Colonic mucosa (tissue), 4 donors: Measurements from ENCODE around the gene PHYHIPL. TPM values are rescaled to one million over a fixed set of nuclear protein-coding genes. Genes with fewer than 3 reads are reported as not detected.

Experiments
- DNase-seq: peaks from one replicate; pipeline ENCODE4 v3.0.0-alpha.2; 2020
- H3K27ac ChIP-seq: fragments of 200-600 bp; one replicate; pipeline ENCODE4 v1.8.0; 2021
- H3K27me3 ChIP-seq: fragments of 200-600 bp; one replicate; pipeline ENCODE4 v1.8.0; 2021
- H3K36me3 ChIP-seq: fragments of 200-600 bp; one replicate; pipeline ENCODE4 v1.8.0; 2021
- H3K4me1 ChIP-seq: fragments of 200-600 bp; one replicate; pipeline ENCODE4 v1.8.0; 2021; ENCODE audit warnings: mild to moderate bottlenecking
- H3K4me3 ChIP-seq: fragments of 200-600 bp; one replicate; pipeline ENCODE4 v1.8.0; 2021
- H3K9ac ChIP-seq, 2 donors: one replicate each; pipeline ENCODE4 v1.7.0; 2013; ENCODE audit warnings: control low read depth in 2 of 2, low read depth in 2 of 2, low read length in 2 of 2
- H3K9me3 ChIP-seq: fragments of 200-600 bp; one replicate; pipeline ENCODE4 v1.8.0; 2021
- intact Hi-C: fragments of 100-400 bp; cut with DNase I; formaldehyde crosslinking; loops from one replicate; pipeline ENCODE4 v1.14.1; 2022
- total RNA-seq, 2 donors: library from RNA; stranded (reverse); fragmentation: NEBNext Ultra II Directional in 1 of 2; extraction: Animal tissue kit (Norgen Biotek cat#: 25700) in 1 of 2; gene quantifications; one replicate each; pipeline ENCODE4 v1.2.1, GENCODE V29; 2021
- TF ChIP-seq, protein P1 (sequence below): fragments of 200-600 bp; IDR thresholded peaks from one replicate; pipeline ENCODE4 v1.8.0; 2022; ENCODE audit warnings: antibody characterized with exemption, mild to moderate bottlenecking
- donor health status: healthy.
- donor health status: DM: no; HTN: no; CAD: no.
- donor health status: DM: no; HTN: no; CAD: no.

Gene PHYHIPL
- total RNA-seq, 2 donors from 2014 or later: 0.30 TPM; not detected in 1

DNA sequence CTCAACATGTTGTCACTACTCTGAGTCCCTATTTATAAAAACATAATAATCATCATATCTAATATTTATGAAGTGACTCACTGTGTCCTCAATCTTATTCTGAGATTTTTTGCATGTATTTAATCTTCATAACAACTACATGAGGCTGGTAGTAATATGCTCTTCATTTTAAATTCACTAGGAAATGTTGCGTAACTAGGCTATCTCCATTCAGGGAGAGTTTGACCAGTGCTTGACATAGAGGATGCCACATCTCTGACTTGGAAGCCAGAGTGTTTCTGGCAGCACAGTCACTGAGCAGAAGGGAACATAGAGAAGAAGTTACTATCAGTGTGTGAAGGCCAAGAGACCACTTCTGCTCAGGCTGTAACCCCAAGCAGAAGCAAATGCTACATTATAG, 97.0 kb downstream of the PHYHIPL start:
- no peak overlapping the region for H3K27ac ChIP-seq
- DNase-seq: no peak
- no peaks in the 10 kb centered on the region for H3K36me3 ChIP-seq
- H3K4me3 ChIP-seq: no peak overlapping the region
- TF ChIP-seq, protein P1, sequence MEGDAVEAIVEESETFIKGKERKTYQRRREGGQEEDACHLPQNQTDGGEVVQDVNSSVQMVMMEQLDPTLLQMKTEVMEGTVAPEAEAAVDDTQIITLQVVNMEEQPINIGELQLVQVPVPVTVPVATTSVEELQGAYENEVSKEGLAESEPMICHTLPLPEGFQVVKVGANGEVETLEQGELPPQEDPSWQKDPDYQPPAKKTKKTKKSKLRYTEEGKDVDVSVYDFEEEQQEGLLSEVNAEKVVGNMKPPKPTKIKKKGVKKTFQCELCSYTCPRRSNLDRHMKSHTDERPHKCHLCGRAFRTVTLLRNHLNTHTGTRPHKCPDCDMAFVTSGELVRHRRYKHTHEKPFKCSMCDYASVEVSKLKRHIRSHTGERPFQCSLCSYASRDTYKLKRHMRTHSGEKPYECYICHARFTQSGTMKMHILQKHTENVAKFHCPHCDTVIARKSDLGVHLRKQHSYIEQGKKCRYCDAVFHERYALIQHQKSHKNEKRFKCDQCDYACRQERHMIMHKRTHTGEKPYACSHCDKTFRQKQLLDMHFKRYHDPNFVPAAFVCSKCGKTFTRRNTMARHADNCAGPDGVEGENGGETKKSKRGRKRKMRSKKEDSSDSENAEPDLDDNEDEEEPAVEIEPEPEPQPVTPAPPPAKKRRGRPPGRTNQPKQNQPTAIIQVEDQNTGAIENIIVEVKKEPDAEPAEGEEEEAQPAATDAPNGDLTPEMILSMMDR: no peak
- no peaks in the 10 kb centered on the region for H3K4me1 ChIP-seq
- intact Hi-C loops: no loop called here
- H3K9me3 ChIP-seq: no peaks in the 10 kb centered on the region
- no peak overlapping the region for H3K9ac ChIP-seq
- no peaks in the 10 kb centered on the region for H3K27me3 ChIP-seq

DNA sequence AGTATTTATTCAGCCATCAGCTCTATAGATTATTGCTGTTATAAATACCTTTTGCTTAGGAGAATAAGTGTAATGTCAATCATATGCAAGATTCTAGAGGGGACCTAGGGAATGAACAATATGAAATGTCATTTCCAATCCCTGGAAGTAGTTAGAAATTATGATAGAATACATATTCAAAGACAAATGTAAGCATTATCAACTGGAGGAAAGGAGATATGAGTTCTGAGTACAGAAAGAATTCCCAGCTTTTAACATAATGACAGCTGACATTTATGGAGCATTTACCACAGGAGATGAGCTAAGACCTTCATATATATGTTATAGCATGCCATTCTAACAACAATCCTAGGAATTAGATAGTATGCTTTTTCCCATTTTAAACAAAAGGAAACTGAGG, 99.7 kb downstream of the PHYHIPL start:
- H3K4me3 ChIP-seq: no peak overlapping the region
- no peak for DNase-seq
- intact Hi-C loops: no loop called here
- no peak overlapping the region for H3K27ac ChIP-seq
- H3K9me3 ChIP-seq: no peaks in the 10 kb centered on the region
- H3K27me3 ChIP-seq: no peaks in the 10 kb centered on the region
- no peaks in the 10 kb centered on the region for H3K36me3 ChIP-seq
- no peaks in the 10 kb centered on the region for H3K4me1 ChIP-seq
- TF ChIP-seq, protein P1: no peak
- no peak overlapping the region for H3K9ac ChIP-seq

DNA sequence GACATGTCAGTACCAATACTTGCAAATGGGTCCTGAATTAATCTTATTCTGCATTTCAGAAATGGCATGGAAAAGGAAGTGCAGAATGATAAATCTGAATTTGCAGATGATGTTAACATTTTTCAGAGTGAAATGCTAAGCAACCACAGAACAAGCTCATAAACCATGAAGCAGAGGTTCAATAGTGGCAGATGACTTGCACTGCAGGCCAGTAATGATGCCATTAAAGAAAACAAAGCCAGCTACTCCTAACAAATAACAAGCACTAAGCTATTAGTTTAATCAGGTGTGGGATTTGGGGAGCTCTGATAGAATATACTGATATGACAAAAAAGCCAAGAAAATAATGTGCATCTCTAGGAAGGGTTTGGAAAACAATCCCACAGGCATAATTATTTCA, 100.5 kb downstream of the PHYHIPL start:
- Histone ChIP-seq H3K36me3 (no peaks in the 10 kb centered on the region), H3K4me1 (no peaks in the 10 kb centered on the region), H3K4me3 (no peak overlapping the region), H3K9me3 (no peaks in the 10 kb centered on the region), H3K27me3 (no peaks in the 10 kb centered on the region), H3K27ac (no peak overlapping the region), H3K9ac (no peak overlapping the region)
- no peak for DNase-seq
- intact Hi-C loops: no loop called here
- TF ChIP-seq, protein P1: no peak

DNA sequence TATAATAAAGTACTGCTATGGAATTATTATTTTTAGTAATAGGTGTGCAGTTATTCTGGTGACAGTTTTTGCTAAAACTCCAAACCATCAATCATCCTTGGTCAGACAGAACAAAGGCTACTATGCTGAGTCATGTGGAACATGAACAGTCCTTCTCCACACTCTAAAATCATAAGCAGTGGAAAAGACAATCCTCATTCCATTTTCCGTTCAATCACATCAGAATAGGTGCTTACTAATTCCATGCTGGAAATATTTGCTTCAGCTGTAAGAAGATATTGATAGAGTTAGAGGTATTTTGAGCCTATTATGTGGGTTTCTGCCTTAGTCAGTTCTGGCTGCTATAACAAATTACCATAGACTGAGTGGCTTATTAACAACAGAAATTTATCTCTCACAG, 103.0 kb downstream of the PHYHIPL start:
- no peaks in the 10 kb centered on the region for H3K9me3 ChIP-seq
- no peak for DNase-seq
- no peaks in the 10 kb centered on the region for H3K36me3 ChIP-seq
- intact Hi-C loops: no loop called here
- H3K27ac ChIP-seq: no peak overlapping the region
- H3K4me1 ChIP-seq: no peaks in the 10 kb centered on the region
- H3K27me3 ChIP-seq: no peaks in the 10 kb centered on the region
- TF ChIP-seq, protein P1: no peak
- H3K9ac ChIP-seq: no peak overlapping the region
- H3K4me3 ChIP-seq: no peak overlapping the region

DNA sequence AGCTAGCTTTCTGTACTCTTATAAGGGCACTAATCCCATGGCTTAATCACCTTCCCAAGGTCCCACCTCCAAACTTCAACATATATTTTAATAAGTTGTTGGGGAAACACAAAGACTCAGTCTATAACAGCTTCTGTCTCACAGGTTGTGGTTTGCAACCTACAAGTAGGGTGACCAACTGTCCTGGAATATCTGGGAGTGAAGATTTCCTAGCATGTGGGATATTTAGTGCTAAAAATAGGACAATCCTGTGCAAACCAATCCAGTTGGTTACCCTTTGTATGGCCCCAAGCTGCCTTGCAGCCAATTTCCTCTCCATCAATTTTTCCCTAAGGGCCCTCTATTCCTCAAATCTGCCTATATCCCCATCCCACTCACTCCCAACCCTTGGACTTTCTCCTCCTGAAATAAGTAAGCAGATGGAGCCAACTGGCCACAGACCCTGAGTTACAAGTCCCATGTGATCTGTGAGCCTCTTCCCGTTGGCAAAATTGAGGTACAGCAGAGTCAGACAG, 103.6 kb downstream of the PHYHIPL start:
- no peak for DNase-seq
- Histone ChIP-seq H3K27me3 (no peaks in the 10 kb centered on the region), H3K27ac (no peak overlapping the region), H3K9ac (no peak overlapping the region), H3K36me3 (no peaks in the 10 kb centered on the region), H3K4me1 (no peaks in the 10 kb centered on the region), H3K9me3 (no peaks in the 10 kb centered on the region), H3K4me3 (no peak overlapping the region)
- intact Hi-C loops: no loop called here
- TF ChIP-seq, protein P1: no peak
